Gastroesophageal sphincter (tissue), 4 donors: ENCODE data around the gene GPR149. TPM values are rescaled to one million over a fixed set of nuclear protein-coding genes. Genes with fewer than 3 reads are reported as not detected.

Experiments
- ATAC-seq: fragments of 150-250 bp; one replicate; pipeline ENCODE4 v1.9.1; 2016; ENCODE audit warnings: mild to moderate bottlenecking, moderate library complexity
- H3K27ac ChIP-seq, 4 donors: fragments of 200-600 bp; sonication (generic) in 3 of 4; 1 replicate in 3 of 4; 2 replicates in 1 of 4; pipeline ENCODE4 v1.5.1; 2016 to 2019
- H3K27me3 ChIP-seq: fragments of 200-600 bp; sonication (generic); one replicate; pipeline ENCODE4 v1.5.1; 2019
- H3K36me3 ChIP-seq, 2 donors: fragments of 200-600 bp; sonication (generic); one replicate each; pipeline ENCODE4 v1.5.1; 2019; ENCODE audit warnings: control low read depth in 1 of 2
- H3K4me1 ChIP-seq, 3 donors: fragments of 200-600 bp; sonication (generic); 1 replicate in 2 of 3; 2 replicates in 1 of 3; pipeline ENCODE4 v1.5.1; 2016 to 2019; ENCODE audit warnings: control low read depth in 2 of 3
- H3K4me3 ChIP-seq, 2 donors: fragments of 200-600 bp; sonication (generic); one replicate each; pipeline ENCODE4 v1.5.1; 2019; ENCODE audit warnings: mild to moderate bottlenecking in 1 of 2, moderate library complexity in 1 of 2
- H3K9me3 ChIP-seq, 3 donors: fragments of 200-600 bp; sonication (generic); one replicate each; pipeline ENCODE4 v1.5.1; 2017 to 2019; ENCODE audit warnings: control low read depth in 2 of 3
- CTCF ChIP-seq, 4 experiments: fragments of 200-600 bp in 2 of 4; fragments of 450-650 bp in 2 of 4; sonication (generic) in 1 of 4; IDR thresholded peaks; one replicate each; pipeline ENCODE4 v1.5.1; 2017 to 2019; ENCODE audit warnings: antibody characterized with exemption in 4 of 4, mild to moderate bottlenecking in 2 of 4, moderate library complexity in 2 of 4
- EP300 ChIP-seq: sonication (generic); formaldehyde crosslinking; IDR thresholded peaks from one replicate; pipeline ENCODE4 v1.6.1; 2017; ENCODE audit warnings: antibody characterized with exemption, mild to moderate bottlenecking
- POLR2A ChIP-seq, 2 donors: fragments of 450-650 bp; IDR thresholded peaks; one replicate each; pipeline ENCODE4 v1.6.1; 2017; ENCODE audit warnings: antibody characterized with exemption in 2 of 2, mild to moderate bottlenecking in 2 of 2, moderate library complexity in 1 of 2
- POLR2AphosphoS5 ChIP-seq: sonication (generic); formaldehyde crosslinking; IDR thresholded peaks from one replicate; pipeline ENCODE4 v1.6.1; 2017; ENCODE audit warnings: antibody characterized with exemption
- WGBS, 2 donors: methylation state at CpG; one replicate each; pipeline ENCODE4 v1.1.5; 2018; ENCODE audit warnings: low coverage in 1 of 2; 5-methylcytosine and 5-hydroxymethylcytosine counted together
- total RNA-seq, 4 donors: library from RNA; depleted of rRNA; stranded (reverse); fragments of >200 nt; gene quantifications; one replicate each; pipeline ENCODE4 v1.1.0, GENCODE V29; 2016

The GPR149 gene
- total RNA-seq, 4 donors from 2014 or later: not detected

DNA sequence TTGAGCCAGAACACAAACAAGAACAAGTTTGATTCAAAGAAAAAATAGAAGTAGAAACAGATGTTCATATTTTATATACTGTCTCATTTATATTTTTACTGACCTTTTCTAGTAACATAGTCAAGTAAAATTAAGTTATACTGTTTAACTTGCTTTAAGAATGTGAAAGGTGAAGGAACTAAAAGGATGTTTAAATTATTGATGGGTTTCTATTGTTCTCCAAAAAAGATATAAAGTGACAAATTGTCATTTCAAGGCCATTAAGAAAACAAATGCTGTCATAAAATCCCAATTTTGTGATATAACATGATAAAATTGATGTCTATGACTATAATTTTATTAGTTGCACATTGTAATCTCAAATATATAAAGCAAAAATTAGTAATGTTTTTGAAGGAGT, 7.3 kb downstream of the GPR149 start:
- no peak for ATAC-seq
- Histone ChIP-seq H3K27me3 (peaks cover 7% of the 10 kb centered on the region), H3K27ac (no peak overlapping the region), H3K9me3 (no peaks in the 10 kb centered on the region), H3K36me3 (no peaks in the 10 kb centered on the region), H3K4me1 (peaks cover 0 to 1% (median 0%) of the 10 kb centered on the region in 3 donors), H3K4me3 (no peak overlapping the region)
- no peak for TF ChIP-seq CTCF (IDR thresholded peaks at IDR 0.05)
- TF ChIP-seq POLR2A (IDR thresholded peaks at IDR 0.05): no peak
- TF ChIP-seq EP300: no peak
- no peak for TF ChIP-seq POLR2AphosphoS5

- no peak for TF ChIP-seq CTCF (IDR thresholded peaks at IDR 0.05)
- no peak for TF ChIP-seq POLR2AphosphoS5
- TF ChIP-seq POLR2A (IDR thresholded peaks at IDR 0.05): no peak
- no peak for TF ChIP-seq EP300
- H3K36me3 ChIP-seq: no peaks in the 10 kb centered on the region
- no peak overlapping the region for H3K27ac ChIP-seq
- H3K4me3 ChIP-seq: no peak overlapping the region
- no peaks in the 10 kb centered on the region for H3K9me3 ChIP-seq
- H3K27me3 ChIP-seq: no peaks in the 10 kb centered on the region
- ATAC-seq: no peak
- H3K4me1 ChIP-seq: no peaks in the 10 kb centered on the region
- 10 to 13% methylated on average over 3 of the region's 3 CpGs for WGBS, 2 donors
These were observed 8.9 kb downstream of the GPR149 start for GRCh38 chr3:154421083-154421482.

DNA sequence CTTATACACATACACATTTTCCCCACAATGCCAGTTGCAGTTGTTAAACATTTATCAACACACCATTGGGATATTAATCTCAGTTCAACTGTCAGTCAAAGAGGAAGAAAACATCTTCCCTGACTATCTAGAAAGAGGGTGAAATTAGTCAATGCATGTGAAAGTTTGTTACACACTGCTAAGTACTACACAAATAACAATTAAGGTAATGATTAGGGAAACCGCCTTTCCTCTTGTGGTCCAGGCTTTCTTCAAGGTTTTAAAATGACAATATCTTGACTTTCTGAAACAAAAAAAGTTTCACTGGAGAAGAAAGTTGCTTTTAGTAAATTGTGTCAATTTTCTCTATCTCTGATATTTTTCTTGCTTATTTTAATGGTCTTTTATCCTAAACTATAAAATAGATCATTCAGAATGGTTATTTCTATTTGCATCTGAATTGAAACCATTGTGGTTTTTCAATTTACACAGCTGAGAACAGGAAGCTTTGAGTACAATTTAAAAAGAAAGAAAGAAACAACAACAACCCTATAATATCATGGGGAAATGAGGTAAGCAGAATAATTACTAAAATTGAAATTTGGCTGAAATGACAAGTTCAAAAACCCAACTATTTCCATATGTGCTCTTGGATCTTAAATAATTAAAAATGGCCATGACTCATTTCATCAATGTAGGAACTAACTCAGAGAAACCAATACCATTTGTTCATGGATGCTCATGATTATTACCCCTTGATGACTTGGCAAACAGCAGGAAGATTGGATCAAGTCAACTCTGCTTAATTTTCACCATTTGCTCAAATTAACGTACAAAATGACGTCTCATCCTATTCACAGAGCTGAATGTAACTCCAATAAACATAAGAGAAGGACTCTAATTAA, 31.7 kb downstream of the GPR149 start:
- TF ChIP-seq EP300 (no peak), CTCF (IDR thresholded peaks at IDR 0.05) (no peak), POLR2A (IDR thresholded peaks at IDR 0.05) (no peak), POLR2AphosphoS5 (no peak)
- Histone ChIP-seq H3K36me3 (no peaks in the 10 kb centered on the region), H3K27me3 (no peaks in the 10 kb centered on the region), H3K9me3 (no peaks in the 10 kb centered on the region), H3K4me3 (no peak overlapping the region), H3K4me1 (no peaks in the 10 kb centered on the region), H3K27ac (no peak overlapping the region)
- WGBS, 2 donors: 68 to 76% methylated on average over 3 of the region's 3 CpGs
- ATAC-seq: no peak

DNA sequence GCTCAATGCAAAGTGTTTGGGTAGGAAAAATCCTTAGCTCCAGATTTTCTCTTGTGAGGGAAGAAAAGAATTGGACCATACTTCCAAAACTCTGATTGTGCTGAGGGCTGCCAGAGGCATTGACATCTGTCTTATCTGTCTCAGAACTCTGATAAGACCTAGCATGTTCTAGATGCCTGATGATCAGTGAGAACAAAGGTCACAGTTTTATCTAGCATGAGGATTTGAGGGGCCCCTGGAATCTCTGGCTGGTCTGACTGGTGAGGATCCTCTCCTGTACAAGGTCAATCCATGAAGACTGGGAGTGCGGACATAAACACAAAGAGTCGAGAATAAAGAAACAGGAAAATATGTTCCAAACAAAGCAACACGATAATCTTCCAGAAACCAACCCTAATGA, 40.1 kb downstream of the GPR149 start:
- no peak for ATAC-seq

More for the DNA sequence above, 40.1 kb downstream of the GPR149 start:
- TF ChIP-seq EP300: no peak
- TF ChIP-seq CTCF (IDR thresholded peaks at IDR 0.05): no peak
- no peak for TF ChIP-seq POLR2A (IDR thresholded peaks at IDR 0.05)
- no peak for TF ChIP-seq POLR2AphosphoS5
- Histone ChIP-seq H3K9me3 (no peaks in the 10 kb centered on the region), H3K27me3 (no peaks in the 10 kb centered on the region), H3K27ac (no peak overlapping the region), H3K36me3 (no peaks in the 10 kb centered on the region), H3K4me3 (no peak overlapping the region), H3K4me1 (no peaks in the 10 kb centered on the region)
- 70% methylated on average over 3 of the region's 3 CpGs; no CpG with 5 or more reads in 1 of the 2 donors for WGBS, 2 donors
